ENCODE measurements around the gene MYH6.

The MYH6 gene

GRCh38 chr14:23409966-23410635 lies 2.0 kb upstream of the MYH6 start:
- Histone ChIP-seq H3K4me3 (no peak overlapping the region), H3K27ac (no peak overlapping the region)
- no peak for DNase-seq (ENCODE audit: low spot score)
- no peak for TF ChIP-seq CTCF (IDR thresholded peaks at IDR 0.05)

- no peak for TF ChIP-seq CTCF (IDR thresholded peaks at IDR 0.05)
- Histone ChIP-seq H3K4me3 (no peak overlapping the region), H3K27ac (no peak overlapping the region)
- DNase-seq (ENCODE audit: low spot score), result no peak
Measured at GRCh38 chr14:23409475-23409874, 1.4 kb upstream of the MYH6 start.

GRCh38 chr14:23408307-23408630 lies 196 bp upstream of the MYH6 start:
- Histone ChIP-seq H3K4me3 (no peak overlapping the region), H3K27ac (no peak overlapping the region)
- DNase-seq (ENCODE audit: low spot score), result no peak
- no peak for TF ChIP-seq CTCF (IDR thresholded peaks at IDR 0.05)

GRCh38 chr14:23406725-23407355 lies 1.2 kb downstream of the MYH6 start:
- TF ChIP-seq CTCF (IDR thresholded peaks at IDR 0.05), result no peak
- Histone ChIP-seq H3K4me3 (no peak overlapping the region), H3K27ac (no peak overlapping the region)
- DNase-seq (ENCODE audit: low spot score), result no peak

GRCh38 chr14:23406244-23406643 lies 1.8 kb downstream of the MYH6 start:
- no peak for DNase-seq (ENCODE audit: low spot score)
- H3K4me3 ChIP-seq, result no peak overlapping the region

GRCh38 chr14:23405516-23406025 lies 2.5 kb downstream of the MYH6 start:
- H3K4me3 ChIP-seq, result no peak overlapping the region
- DNase-seq (ENCODE audit: low spot score), result no peak
- H3K27ac ChIP-seq, result no peak overlapping the region
- no peak for TF ChIP-seq CTCF (IDR thresholded peaks at IDR 0.05)

More at GRCh38 chr14:23406244-23406643, 1.8 kb downstream of the MYH6 start:
- TF ChIP-seq CTCF (IDR thresholded peaks at IDR 0.05), result no peak
- H3K27ac ChIP-seq, result no peak overlapping the region

GRCh38 chr14:23405096-23405495 lies 3.0 kb downstream of the MYH6 start:
- DNase-seq (ENCODE audit: low spot score), result no peak
- Histone ChIP-seq H3K4me3 (no peak overlapping the region), H3K27ac (no peak overlapping the region)
- no peak for TF ChIP-seq CTCF (IDR thresholded peaks at IDR 0.05)

Measured in coronary artery (tissue), 2 donors.